GM18505 (cell line): Measurements from ENCODE around the gene TLR3.

Source experiments
- ATAC-seq: cut with Tn5 transposase; IDR thresholded peaks from one replicate; pipeline ENCODE4 v1.9.1; 2021; ENCODE audit not compliant: unreplicated experiment
- POLR2A ChIP-seq: IDR thresholded peaks from 4 replicates; pipeline ENCODE4 v1.6.1; 2011; ENCODE audit warnings: borderline replicate concordance; ENCODE audit not compliant: insufficient read depth, insufficient read length; ENCODE audit errors: extremely low read depth

Gene TLR3

DNA sequence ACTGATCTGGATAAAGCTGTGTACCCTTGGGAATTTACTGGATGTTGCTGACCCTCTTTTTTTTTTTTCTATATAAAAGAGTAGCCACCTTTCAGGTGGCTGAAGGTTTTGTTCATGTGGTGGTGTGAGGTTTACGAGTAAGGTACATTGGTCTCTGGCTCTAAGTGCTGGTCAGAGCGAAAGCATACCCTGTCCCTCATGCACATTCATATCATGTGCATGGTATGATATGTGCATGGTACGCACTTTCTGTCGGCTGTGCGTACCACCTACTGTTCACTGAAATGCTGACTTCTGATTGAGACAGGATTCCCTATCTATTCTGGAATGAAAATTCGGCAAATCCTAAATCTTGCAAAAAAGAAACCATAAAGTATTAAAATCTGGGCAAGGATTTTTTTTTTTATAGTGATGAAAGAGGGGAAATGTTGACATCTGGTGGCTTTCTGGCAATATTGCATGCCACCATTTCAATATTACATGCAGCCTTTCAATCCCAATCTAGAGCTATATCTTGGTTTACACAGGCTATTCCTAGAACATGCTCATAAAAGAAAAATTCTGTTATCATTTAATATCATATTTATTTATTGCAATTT lies 68.3 kb downstream of the TLR3 start:
- no peak for ATAC-seq

More for the DNA sequence above, 68.3 kb downstream of the TLR3 start:
- TF ChIP-seq POLR2A, result no peak
